Measurements from ENCODE around the gene PRR23E.

DNA sequence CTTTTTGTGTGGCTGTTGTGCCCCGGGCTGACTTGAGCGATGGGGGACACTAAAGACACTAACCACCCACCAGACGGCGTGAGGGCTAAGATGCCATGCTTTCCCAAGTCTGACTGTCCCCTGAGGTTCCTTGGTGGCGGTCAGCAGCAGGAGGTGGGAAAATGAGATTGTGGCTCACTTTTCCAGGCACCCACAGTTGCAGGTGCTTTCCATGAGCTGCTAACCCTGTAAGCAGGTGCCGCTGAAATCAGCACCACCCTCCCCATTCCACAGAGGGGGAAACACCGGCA, 17.7 kb downstream of the PRR23E start:
- TF ChIP-seq, protein P1, sequence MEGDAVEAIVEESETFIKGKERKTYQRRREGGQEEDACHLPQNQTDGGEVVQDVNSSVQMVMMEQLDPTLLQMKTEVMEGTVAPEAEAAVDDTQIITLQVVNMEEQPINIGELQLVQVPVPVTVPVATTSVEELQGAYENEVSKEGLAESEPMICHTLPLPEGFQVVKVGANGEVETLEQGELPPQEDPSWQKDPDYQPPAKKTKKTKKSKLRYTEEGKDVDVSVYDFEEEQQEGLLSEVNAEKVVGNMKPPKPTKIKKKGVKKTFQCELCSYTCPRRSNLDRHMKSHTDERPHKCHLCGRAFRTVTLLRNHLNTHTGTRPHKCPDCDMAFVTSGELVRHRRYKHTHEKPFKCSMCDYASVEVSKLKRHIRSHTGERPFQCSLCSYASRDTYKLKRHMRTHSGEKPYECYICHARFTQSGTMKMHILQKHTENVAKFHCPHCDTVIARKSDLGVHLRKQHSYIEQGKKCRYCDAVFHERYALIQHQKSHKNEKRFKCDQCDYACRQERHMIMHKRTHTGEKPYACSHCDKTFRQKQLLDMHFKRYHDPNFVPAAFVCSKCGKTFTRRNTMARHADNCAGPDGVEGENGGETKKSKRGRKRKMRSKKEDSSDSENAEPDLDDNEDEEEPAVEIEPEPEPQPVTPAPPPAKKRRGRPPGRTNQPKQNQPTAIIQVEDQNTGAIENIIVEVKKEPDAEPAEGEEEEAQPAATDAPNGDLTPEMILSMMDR (IDR thresholded peaks at IDR 0.05; ENCODE audit: insufficient read depth, low read length): no peak
- TF ChIP-seq, protein P2, sequence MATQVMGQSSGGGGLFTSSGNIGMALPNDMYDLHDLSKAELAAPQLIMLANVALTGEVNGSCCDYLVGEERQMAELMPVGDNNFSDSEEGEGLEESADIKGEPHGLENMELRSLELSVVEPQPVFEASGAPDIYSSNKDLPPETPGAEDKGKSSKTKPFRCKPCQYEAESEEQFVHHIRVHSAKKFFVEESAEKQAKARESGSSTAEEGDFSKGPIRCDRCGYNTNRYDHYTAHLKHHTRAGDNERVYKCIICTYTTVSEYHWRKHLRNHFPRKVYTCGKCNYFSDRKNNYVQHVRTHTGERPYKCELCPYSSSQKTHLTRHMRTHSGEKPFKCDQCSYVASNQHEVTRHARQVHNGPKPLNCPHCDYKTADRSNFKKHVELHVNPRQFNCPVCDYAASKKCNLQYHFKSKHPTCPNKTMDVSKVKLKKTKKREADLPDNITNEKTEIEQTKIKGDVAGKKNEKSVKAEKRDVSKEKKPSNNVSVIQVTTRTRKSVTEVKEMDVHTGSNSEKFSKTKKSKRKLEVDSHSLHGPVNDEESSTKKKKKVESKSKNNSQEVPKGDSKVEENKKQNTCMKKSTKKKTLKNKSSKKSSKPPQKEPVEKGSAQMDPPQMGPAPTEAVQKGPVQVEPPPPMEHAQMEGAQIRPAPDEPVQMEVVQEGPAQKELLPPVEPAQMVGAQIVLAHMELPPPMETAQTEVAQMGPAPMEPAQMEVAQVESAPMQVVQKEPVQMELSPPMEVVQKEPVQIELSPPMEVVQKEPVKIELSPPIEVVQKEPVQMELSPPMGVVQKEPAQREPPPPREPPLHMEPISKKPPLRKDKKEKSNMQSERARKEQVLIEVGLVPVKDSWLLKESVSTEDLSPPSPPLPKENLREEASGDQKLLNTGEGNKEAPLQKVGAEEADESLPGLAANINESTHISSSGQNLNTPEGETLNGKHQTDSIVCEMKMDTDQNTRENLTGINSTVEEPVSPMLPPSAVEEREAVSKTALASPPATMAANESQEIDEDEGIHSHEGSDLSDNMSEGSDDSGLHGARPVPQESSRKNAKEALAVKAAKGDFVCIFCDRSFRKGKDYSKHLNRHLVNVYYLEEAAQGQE (IDR thresholded peaks at IDR 0.05; ENCODE audit: insufficient replicate concordance, low read depth): no peak
- TF ChIP-seq GABPA (IDR thresholded peaks at IDR 0.05; ENCODE audit: low read depth) (no peak), POLR2AphosphoS5 (IDR thresholded peaks at IDR 0.05; ENCODE audit: low read depth) (no peak), SPI1 (IDR thresholded peaks at IDR 0.05; ENCODE audit: borderline replicate concordance, low read depth) (no peak)
